ENCODE measurements around the gene SFRP2. TPM values are rescaled to one million over a fixed set of nuclear protein-coding genes. Genes with fewer than 3 reads are reported as not detected.

Gene SFRP2
- total RNA-seq, 2 donors from 2014 or later: not detected

GRCh38 chr4:153755186-153755585 is 33.7 kb downstream of the SFRP2 start:
- Mint-ChIP-seq H3K4me1 (peaks cover 12% of the 10 kb centered on the region), H3K36me3 (ENCODE audit: low read depth) (peaks cover 4% of the 10 kb centered on the region), H3K27me3 (peaks cover 44% of the 10 kb centered on the region), H3K27ac (no peak overlapping the region), H3K4me3 (no peak overlapping the region)
- no peaks in the 10 kb centered on the region for H3K9me3 ChIP-seq (ENCODE audit: control insufficient read depth, low read length, poor library complexity, severe bottlenecking)
- DNase-seq (no peak), ATAC-seq (no peak)

GRCh38 chr4:153750197-153750817 is 38.6 kb downstream of the SFRP2 start:
- no peaks in the 10 kb centered on the region for H3K9me3 ChIP-seq (ENCODE audit: control insufficient read depth, low read length, poor library complexity, severe bottlenecking)
- peak; percentile 76 for ATAC-seq
- peaks cover 21% of the 10 kb centered on the region for H3K27me3 Mint-ChIP-seq
- no peak overlapping the region for H3K27ac Mint-ChIP-seq
- H3K36me3 Mint-ChIP-seq (ENCODE audit: low read depth): no peaks in the 10 kb centered on the region
- DNase-seq: peak in 2 of 3 donors; percentile 32 to 49
- H3K4me1 Mint-ChIP-seq: peaks cover 6% of the 10 kb centered on the region
- H3K4me3 Mint-ChIP-seq: no peak overlapping the region

GRCh38 chr4:153748378-153748777 is 40.5 kb downstream of the SFRP2 start:
- DNase-seq (no peak), ATAC-seq (no peak)
- H3K4me1 Mint-ChIP-seq: peaks cover 2% of the 10 kb centered on the region
- peaks cover 21% of the 10 kb centered on the region for H3K27me3 Mint-ChIP-seq
- H3K9me3 ChIP-seq (ENCODE audit: control insufficient read depth, low read length, poor library complexity, severe bottlenecking): no peaks in the 10 kb centered on the region
- no peaks in the 10 kb centered on the region for H3K36me3 Mint-ChIP-seq (ENCODE audit: low read depth)
- no peak overlapping the region for H3K4me3 Mint-ChIP-seq
- peak overlapping the region; percentile 47 for H3K27ac Mint-ChIP-seq

GRCh38 chr4:153747406-153747955 is 41.4 kb downstream of the SFRP2 start:
- Mint-ChIP-seq H3K4me1 (peaks cover 2% of the 10 kb centered on the region), H3K36me3 (ENCODE audit: low read depth) (no peaks in the 10 kb centered on the region), H3K27me3 (peaks cover 27% of the 10 kb centered on the region), H3K4me3 (no peak overlapping the region), H3K27ac (peak overlapping the region; percentile 47)
- DNase-seq: no peak
- ATAC-seq: no peak
- H3K9me3 ChIP-seq (ENCODE audit: control insufficient read depth, low read length, poor library complexity, severe bottlenecking): no peaks in the 10 kb centered on the region

- Mint-ChIP-seq H3K27ac (no peak overlapping the region), H3K27me3 (peaks cover 16% of the 10 kb centered on the region), H3K4me1 (peaks cover 2% of the 10 kb centered on the region), H3K4me3 (no peak overlapping the region), H3K36me3 (ENCODE audit: low read depth) (no peaks in the 10 kb centered on the region)
- no peaks in the 10 kb centered on the region for H3K9me3 ChIP-seq (ENCODE audit: control insufficient read depth, low read length, poor library complexity, severe bottlenecking)
- no peak for DNase-seq
- no peak for ATAC-seq
These were observed 43.2 kb downstream of the SFRP2 start for GRCh38 chr4:153745651-153746050.

- H3K36me3 Mint-ChIP-seq (ENCODE audit: low read depth): no peaks in the 10 kb centered on the region
- H3K9me3 ChIP-seq (ENCODE audit: control insufficient read depth, low read length, poor library complexity, severe bottlenecking): no peaks in the 10 kb centered on the region
- peaks cover 6% of the 10 kb centered on the region for H3K27me3 Mint-ChIP-seq
- no peak for DNase-seq
- no peak for ATAC-seq
- H3K27ac Mint-ChIP-seq: no peak overlapping the region
- H3K4me1 Mint-ChIP-seq: no peaks in the 10 kb centered on the region
- no peak overlapping the region for H3K4me3 Mint-ChIP-seq
These were observed 47.3 kb downstream of the SFRP2 start for GRCh38 chr4:153741541-153741940.

- Mint-ChIP-seq H3K4me1 (peaks cover 6% of the 10 kb centered on the region), H3K4me3 (no peak overlapping the region), H3K27ac (no peak overlapping the region), H3K27me3 (no peaks in the 10 kb centered on the region), H3K36me3 (ENCODE audit: low read depth) (no peaks in the 10 kb centered on the region)
- no peaks in the 10 kb centered on the region for H3K9me3 ChIP-seq (ENCODE audit: control insufficient read depth, low read length, poor library complexity, severe bottlenecking)
- ATAC-seq (no peak), DNase-seq (no peak)
These were observed 52.9 kb downstream of the SFRP2 start for GRCh38 chr4:153735906-153736461.

GRCh38 chr4:153733751-153734448 is 55.0 kb downstream of the SFRP2 start:
- Mint-ChIP-seq H3K4me1 (peaks cover 6% of the 10 kb centered on the region), H3K4me3 (no peak overlapping the region), H3K27me3 (no peaks in the 10 kb centered on the region), H3K27ac (no peak overlapping the region), H3K36me3 (ENCODE audit: low read depth) (no peaks in the 10 kb centered on the region)
- DNase-seq (no peak), ATAC-seq (no peak)
- no peaks in the 10 kb centered on the region for H3K9me3 ChIP-seq (ENCODE audit: control insufficient read depth, low read length, poor library complexity, severe bottlenecking)

GRCh38 chr4:153731239-153731638 is 57.6 kb downstream of the SFRP2 start:
- Mint-ChIP-seq H3K36me3 (ENCODE audit: low read depth) (no peaks in the 10 kb centered on the region), H3K4me1 (peaks cover 6% of the 10 kb centered on the region), H3K27me3 (no peaks in the 10 kb centered on the region), H3K27ac (no peak overlapping the region), H3K4me3 (no peak overlapping the region)
- no peak for DNase-seq
- no peak for ATAC-seq
- no peaks in the 10 kb centered on the region for H3K9me3 ChIP-seq (ENCODE audit: control insufficient read depth, low read length, poor library complexity, severe bottlenecking)

Other genes starting within 250 kb of the SFRP2 start
- gene TLR2, start 104.8 kb downstream of the SFRP2 start, total RNA-seq: 1 to 10 TPM; 7.3 to 9.2 TPM
- not detected for gene RNF175, start 29.1 kb downstream of the SFRP2 start, total RNA-seq

Data from T-helper 17 cell (primary cell).